Measurements from ENCODE around the gene MS4A10.

Gene MS4A10

GRCh38 chr11:60771146-60771545 is 14.0 kb upstream of the MS4A10 start:
- no peaks in the 10 kb centered on the region for H4K20me1 ChIP-seq
- H3K27me3 ChIP-seq, result no peaks in the 10 kb centered on the region
- TF ChIP-seq Cebpa-rat (IDR thresholded peaks at IDR 0.05), result no peak
- peak overlapping the region in 4 of 11 experiments; percentile 75 to 87 (median 80); a peak in 4 of 22 replicates for H3K4me2 ChIP-seq
- H3K9me3 ChIP-seq (replicated peaks in 1 of 11), result no peaks in the 10 kb centered on the region
- no peak overlapping the region for H3K4me3 ChIP-seq
- H3K36me3 ChIP-seq, result no peaks in the 10 kb centered on the region
- H3K4me1 ChIP-seq, result peaks cover 7 to 55% (median 45%) of the 10 kb centered on the region in 10 experiments; a peak in 19 of 20 replicates
- H3K9ac ChIP-seq, result no peak overlapping the region
- peak overlapping the region in 1 of 11 experiments; percentile 17; a peak in 1 of 22 replicates for H3K27ac ChIP-seq

GRCh38 chr11:60771879-60772525 is 13.1 kb upstream of the MS4A10 start:
- no peaks in the 10 kb centered on the region for H3K36me3 ChIP-seq
- H4K20me1 ChIP-seq, result no peaks in the 10 kb centered on the region
- peak overlapping the region in 9 of 11 experiments; percentile 56 to 89 (median 79); a peak in 17 of 22 replicates for H3K4me2 ChIP-seq
- no peaks in the 10 kb centered on the region for H3K9me3 ChIP-seq (replicated peaks in 1 of 11)
- no peak overlapping the region for H3K4me3 ChIP-seq
- TF ChIP-seq Cebpa-rat (IDR thresholded peaks at IDR 0.05), result no peak
- H3K27me3 ChIP-seq, result no peaks in the 10 kb centered on the region
- H3K27ac ChIP-seq, result peak overlapping the region in 2 of 11 experiments; percentile 61 to 67; a peak in 2 of 22 replicates
- H3K4me1 ChIP-seq, result peaks cover 8 to 64% (median 52%) of the 10 kb centered on the region in 10 experiments
- peak overlapping the region in 1 of 11 experiments; percentile 53; a peak in 1 of 22 replicates for H3K9ac ChIP-seq

GRCh38 chr11:60772666-60773065 is 12.5 kb upstream of the MS4A10 start:
- no peak for TF ChIP-seq Cebpa-rat (IDR thresholded peaks at IDR 0.05)
- H3K9me3 ChIP-seq (replicated peaks in 1 of 11), result no peaks in the 10 kb centered on the region

GRCh38 chr11:60774726-60775125 is 10.4 kb upstream of the MS4A10 start:
- H3K4me3 ChIP-seq, result no peak overlapping the region
- H3K9ac ChIP-seq, result peak overlapping the region in 2 of 11 experiments; percentile 7 to 41; a peak in 1 of 22 replicates
- TF ChIP-seq Cebpa-rat (IDR thresholded peaks at IDR 0.05), result no peak
- H3K4me2 ChIP-seq, result peak overlapping the region in 7 of 11 experiments; percentile 50 to 89 (median 79); a peak in 13 of 22 replicates
- peak overlapping the region in 1 of 11 experiments; percentile 15; a peak in 1 of 22 replicates for H3K27ac ChIP-seq
- no peaks in the 10 kb centered on the region for H3K36me3 ChIP-seq
- no peaks in the 10 kb centered on the region for H4K20me1 ChIP-seq
- no peaks in the 10 kb centered on the region for H3K9me3 ChIP-seq (replicated peaks in 1 of 11)
- H3K27me3 ChIP-seq, result no peaks in the 10 kb centered on the region
- H3K4me1 ChIP-seq, result peaks cover 16 to 62% (median 55%) of the 10 kb centered on the region in 10 experiments

More at GRCh38 chr11:60772666-60773065, 12.5 kb upstream of the MS4A10 start:
- H3K4me2 ChIP-seq, result peak overlapping the region; percentile 19 to 89 (median 77); a peak in 19 of 22 replicates
- no peaks in the 10 kb centered on the region for H3K27me3 ChIP-seq
- no peaks in the 10 kb centered on the region for H4K20me1 ChIP-seq
- H3K27ac ChIP-seq, result peak overlapping the region in 8 of 11 experiments; percentile 4 to 67 (median 36); a peak in 10 of 22 replicates
- H3K9ac ChIP-seq, result peak overlapping the region in 6 of 11 experiments; percentile 25 to 53 (median 48); a peak in 10 of 22 replicates
- peaks cover 15 to 65% (median 55%) of the 10 kb centered on the region in 10 experiments for H3K4me1 ChIP-seq
- no peaks in the 10 kb centered on the region for H3K36me3 ChIP-seq
- H3K4me3 ChIP-seq, result peak overlapping the region in 1 of 10 experiments; percentile 23; a peak in 1 of 20 replicates

GRCh38 chr11:60775420-60775961 is 9.6 kb upstream of the MS4A10 start:
- no peak overlapping the region for H3K4me3 ChIP-seq

GRCh38 chr11:60776167-60776566 is 9.0 kb upstream of the MS4A10 start:
- no peak overlapping the region for H3K4me3 ChIP-seq
- peak overlapping the region in 10 of 11 experiments; percentile 26 to 80 (median 54); a peak in 19 of 22 replicates for H3K4me2 ChIP-seq
- H3K27ac ChIP-seq, result peak overlapping the region in 5 of 11 experiments; percentile 5 to 44 (median 14); a peak in 5 of 22 replicates
- no peaks in the 10 kb centered on the region for H4K20me1 ChIP-seq
- H3K4me1 ChIP-seq, result peaks cover 16 to 64% (median 55%) of the 10 kb centered on the region in 10 experiments
- no peak for TF ChIP-seq Cebpa-rat (IDR thresholded peaks at IDR 0.05)
- H3K9ac ChIP-seq, result peak overlapping the region in 1 of 11 experiments; percentile 51; a peak in 1 of 22 replicates
- H3K9me3 ChIP-seq (replicated peaks in 1 of 11), result no peaks in the 10 kb centered on the region
- no peaks in the 10 kb centered on the region for H3K36me3 ChIP-seq
- H3K27me3 ChIP-seq, result no peaks in the 10 kb centered on the region

More at GRCh38 chr11:60775420-60775961, 9.6 kb upstream of the MS4A10 start:
- H3K36me3 ChIP-seq, result no peaks in the 10 kb centered on the region
- peaks cover 16 to 62% (median 55%) of the 10 kb centered on the region in 10 experiments for H3K4me1 ChIP-seq
- TF ChIP-seq Cebpa-rat (IDR thresholded peaks at IDR 0.05), result no peak
- H3K4me2 ChIP-seq, result peak overlapping the region; percentile 26 to 89 (median 56); a peak in 21 of 22 replicates
- H3K27me3 ChIP-seq, result no peaks in the 10 kb centered on the region
- H3K27ac ChIP-seq, result peak overlapping the region in 4 of 11 experiments; percentile 5 to 44 (median 19); a peak in 5 of 22 replicates
- H3K9me3 ChIP-seq (replicated peaks in 1 of 11), result no peaks in the 10 kb centered on the region
- no peaks in the 10 kb centered on the region for H4K20me1 ChIP-seq
- H3K9ac ChIP-seq, result 0 out of 22 replicates have a peak overlapping the region, but pooled peaks of 1 of the 11 experiments have one; percentile 51

GRCh38 chr11:60777106-60777505 is 8.0 kb upstream of the MS4A10 start:
- H3K27ac ChIP-seq, result no peak overlapping the region
- H3K9me3 ChIP-seq (replicated peaks in 1 of 11), result no peaks in the 10 kb centered on the region
- peaks cover 16 to 62% (median 52%) of the 10 kb centered on the region in 10 experiments for H3K4me1 ChIP-seq
- no peaks in the 10 kb centered on the region for H3K36me3 ChIP-seq
- H4K20me1 ChIP-seq, result no peaks in the 10 kb centered on the region
- H3K9ac ChIP-seq, result no peak overlapping the region
- peak overlapping the region in 5 of 11 experiments; percentile 2 to 57 (median 12); a peak in 4 of 22 replicates for H3K4me2 ChIP-seq
- no peak overlapping the region for H3K4me3 ChIP-seq
- no peaks in the 10 kb centered on the region for H3K27me3 ChIP-seq
- TF ChIP-seq Cebpa-rat (IDR thresholded peaks at IDR 0.05), result no peak

- no peaks in the 10 kb centered on the region for H3K36me3 ChIP-seq
- no peak overlapping the region for H3K27ac ChIP-seq
- no peaks in the 10 kb centered on the region for H4K20me1 ChIP-seq
- H3K4me2 ChIP-seq, result peak overlapping the region in 6 of 11 experiments; percentile 2 to 57 (median 11); a peak in 3 of 22 replicates
- H3K9ac ChIP-seq, result no peak overlapping the region
- TF ChIP-seq Cebpa-rat (IDR thresholded peaks at IDR 0.05), result no peak
- H3K4me3 ChIP-seq, result no peak overlapping the region
- H3K4me1 ChIP-seq, result peaks cover 16 to 57% (median 47%) of the 10 kb centered on the region in 10 experiments
- H3K27me3 ChIP-seq, result no peaks in the 10 kb centered on the region
- no peaks in the 10 kb centered on the region for H3K9me3 ChIP-seq (replicated peaks in 1 of 11)
Observed at GRCh38 chr11:60777572-60777971, 7.6 kb upstream of the MS4A10 start.

- H3K4me2 ChIP-seq, result no peak overlapping the region
- no peak overlapping the region for H3K4me3 ChIP-seq
- no peak for TF ChIP-seq Cebpa-rat (IDR thresholded peaks at IDR 0.05)
- H4K20me1 ChIP-seq, result no peaks in the 10 kb centered on the region; a peak in 1 of 22 replicates
- no peak overlapping the region for H3K27ac ChIP-seq
- H3K36me3 ChIP-seq, result no peaks in the 10 kb centered on the region
- no peaks in the 10 kb centered on the region for H3K27me3 ChIP-seq
- H3K9ac ChIP-seq, result no peak overlapping the region
- H3K9me3 ChIP-seq (replicated peaks in 1 of 11), result no peaks in the 10 kb centered on the region
- H3K4me1 ChIP-seq, result peaks cover 9 to 33% (median 22%) of the 10 kb centered on the region in 10 experiments
Observed at GRCh38 chr11:60780065-60780464, 5.1 kb upstream of the MS4A10 start.

Measured in BLaER1 treated with 17β-estradiol and CSF1 and Interleukin-3, amounts not matched to agents 10 nM and 100 nM (cell line).